Activated T-cell treated with anti-CD3 and anti-CD28 coated beads, Interleukin-2, amount 50 U/mL, for 24 hours (primary cell): ENCODE data around the gene ABHD2.
A peak's percentile ranks its signal among the peaks of the same experiment; 100 is the strongest.
"Not testable (repeated sequence)": the region's sequence is repeated elsewhere in the genome, so short reads cannot be mapped to it uniquely, and the experiment has no call there.

Experiments
- DNase-seq: peaks from one replicate; pipeline ENCODE4 v3.0.0-alpha.2; 2020
- H3K27ac Mint-ChIP-seq: 2 replicates; pipeline ENCODE4 v1.8.0; 2020; ENCODE audit warnings: mild to moderate bottlenecking, mixed read lengths
- H3K27me3 Mint-ChIP-seq: 2 replicates; pipeline ENCODE4 v1.8.0; 2020; ENCODE audit warnings: mixed read lengths
- H3K36me3 Mint-ChIP-seq: 2 replicates; pipeline ENCODE4 v1.8.0; 2020; ENCODE audit warnings: low read depth, mixed read lengths
- H3K4me1 Mint-ChIP-seq: 2 replicates; pipeline ENCODE4 v1.8.0; 2020; ENCODE audit warnings: low read depth, mixed read lengths
- H3K4me3 Mint-ChIP-seq: 2 replicates; pipeline ENCODE4 v1.8.0; 2020; ENCODE audit warnings: mild to moderate bottlenecking, moderate library complexity, mixed read lengths
- H3K9me3 Mint-ChIP-seq: 2 replicates; pipeline ENCODE4 v1.8.0; 2020; ENCODE audit warnings: mixed read lengths

ABHD2 gene

DNA sequence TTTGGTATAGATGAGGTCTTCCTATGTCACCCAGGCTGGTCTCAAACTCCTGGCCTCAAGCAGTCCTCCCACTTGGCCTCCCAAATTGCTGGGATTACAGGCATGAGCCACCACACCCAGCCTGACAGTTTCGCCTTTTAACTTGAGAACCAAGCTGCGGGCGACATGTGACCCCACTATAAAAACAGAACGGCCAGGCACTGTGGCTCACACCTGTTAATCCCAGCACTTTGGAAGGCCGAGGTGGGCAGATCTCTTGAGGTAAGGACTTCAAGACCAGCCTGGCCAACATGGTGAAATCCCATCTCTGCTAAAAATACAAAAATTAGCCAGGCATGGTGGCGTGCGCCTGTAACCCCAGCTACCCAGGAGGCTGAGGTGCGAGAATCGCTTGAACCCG, 52.9 kb downstream of the ABHD2 start:
- not testable (repeated sequence) for DNase-seq, H3K27ac Mint-ChIP-seq, H3K4me3 Mint-ChIP-seq, H3K9me3 Mint-ChIP-seq, H3K27me3 Mint-ChIP-seq
- Mint-ChIP-seq H3K4me1 (peaks cover 50% of the 10 kb centered on the region), H3K36me3 (peaks cover 65% of the 10 kb centered on the region)

DNA sequence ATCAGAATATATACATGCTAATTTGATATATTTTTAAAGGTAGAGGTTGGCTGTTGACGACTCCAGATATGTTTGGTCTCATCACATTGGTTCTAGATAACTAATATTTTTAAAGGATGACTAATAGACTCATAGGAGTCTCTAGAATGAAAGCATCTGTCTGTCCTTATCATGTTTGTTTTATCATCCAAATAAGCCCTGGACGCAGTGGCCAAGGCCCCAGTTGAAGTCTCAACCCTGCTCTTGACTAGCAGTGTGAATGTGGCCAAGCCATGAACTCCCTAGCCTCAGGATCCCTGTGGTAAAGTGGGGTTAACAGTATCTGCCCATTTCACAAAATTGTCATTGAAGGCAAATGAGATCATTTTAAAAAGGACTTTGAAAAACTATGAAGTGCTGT, 53.6 kb downstream of the ABHD2 start:
- H3K4me3 Mint-ChIP-seq: no peak overlapping the region
- H3K27ac Mint-ChIP-seq: no peak overlapping the region
- H3K4me1 Mint-ChIP-seq: peaks cover 42% of the 10 kb centered on the region
- peaks cover 58% of the 10 kb centered on the region for H3K36me3 Mint-ChIP-seq
- DNase-seq: no peak
- no peaks in the 10 kb centered on the region for H3K9me3 Mint-ChIP-seq
- H3K27me3 Mint-ChIP-seq: no peaks in the 10 kb centered on the region

GRCh38 chr15:89142423-89142822, 54.2 kb downstream of the ABHD2 start:
- H3K4me1 Mint-ChIP-seq: peaks cover 37% of the 10 kb centered on the region
- no peak overlapping the region for H3K27ac Mint-ChIP-seq

DNA sequence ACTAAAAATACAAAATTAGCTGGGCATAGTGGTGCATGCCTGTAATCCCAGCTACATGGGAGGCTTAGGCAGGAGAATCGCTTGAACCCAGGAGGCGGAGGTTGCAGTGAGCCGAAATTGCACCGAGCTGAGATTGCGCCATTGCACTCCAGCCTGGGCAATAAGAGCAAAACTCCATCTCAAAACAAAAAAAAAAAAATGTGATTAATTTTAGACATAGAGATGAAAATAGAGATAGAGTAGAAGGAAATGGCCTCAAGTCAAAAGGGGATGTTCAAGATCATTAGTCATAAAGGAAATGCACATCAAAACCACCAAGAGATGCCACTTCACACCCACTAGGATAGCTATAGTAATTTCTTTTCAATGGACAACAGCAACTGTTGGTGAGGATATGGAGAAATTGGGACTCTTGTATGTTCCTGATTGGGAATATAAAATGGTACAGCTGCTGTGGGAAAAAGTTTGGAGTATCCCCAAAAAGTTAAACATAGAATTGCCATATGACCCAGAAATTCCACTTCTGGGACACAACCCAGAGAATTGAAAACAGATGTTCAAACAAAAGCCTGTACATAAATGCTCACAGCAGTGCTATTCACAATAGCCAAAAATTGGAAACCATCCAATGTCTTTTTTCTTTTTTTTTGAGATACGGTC, 55.4 kb downstream of the ABHD2 start:
- Mint-ChIP-seq H3K27ac (peak overlapping the region; percentile 76), H3K4me3 (no peak overlapping the region), H3K4me1 (peaks cover 32% of the 10 kb centered on the region), H3K27me3 (no peaks in the 10 kb centered on the region), H3K36me3 (peaks cover 48% of the 10 kb centered on the region), H3K9me3 (no peaks in the 10 kb centered on the region)
- no peak for DNase-seq

More at GRCh38 chr15:89142423-89142822, 54.2 kb downstream of the ABHD2 start:
- Mint-ChIP-seq H3K36me3 (peaks cover 53% of the 10 kb centered on the region), H3K27me3 (no peaks in the 10 kb centered on the region), H3K9me3 (no peaks in the 10 kb centered on the region), H3K4me3 (no peak overlapping the region)
- no peak for DNase-seq

DNA sequence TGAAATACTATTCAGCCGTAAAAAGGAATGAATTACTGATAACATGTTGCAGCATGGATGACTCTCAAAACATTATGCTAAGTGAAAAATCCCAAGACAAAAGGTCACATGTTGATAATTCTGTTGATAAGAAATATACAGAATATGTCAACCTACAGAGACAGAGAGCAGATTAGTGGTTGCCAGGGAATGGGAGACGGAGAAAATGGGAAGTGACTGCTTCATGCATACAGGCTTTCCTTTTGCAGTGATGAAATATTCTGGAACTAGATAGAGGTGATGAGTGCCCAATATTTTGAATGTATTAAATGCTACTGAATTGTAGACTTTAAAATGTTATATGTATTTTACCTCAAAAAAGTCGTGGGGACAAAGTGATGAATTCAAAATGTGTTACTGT, 56.2 kb downstream of the ABHD2 start:
- H3K36me3 Mint-ChIP-seq: peaks cover 45% of the 10 kb centered on the region
- H3K27ac Mint-ChIP-seq: no peak overlapping the region
- H3K27me3 Mint-ChIP-seq: no peaks in the 10 kb centered on the region
- H3K9me3 Mint-ChIP-seq: no peaks in the 10 kb centered on the region
- no peak for DNase-seq
- peaks cover 30% of the 10 kb centered on the region for H3K4me1 Mint-ChIP-seq
- H3K4me3 Mint-ChIP-seq: no peak overlapping the region

GRCh38 chr15:89146366-89146765, 58.1 kb downstream of the ABHD2 start:
- DNase-seq: no peak
- no peaks in the 10 kb centered on the region for H3K9me3 Mint-ChIP-seq
- peaks cover 36% of the 10 kb centered on the region for H3K36me3 Mint-ChIP-seq
- H3K27ac Mint-ChIP-seq: no peak overlapping the region
- peaks cover 30% of the 10 kb centered on the region for H3K4me1 Mint-ChIP-seq
- H3K4me3 Mint-ChIP-seq: no peak overlapping the region
- no peaks in the 10 kb centered on the region for H3K27me3 Mint-ChIP-seq

- H3K27me3 Mint-ChIP-seq: no peaks in the 10 kb centered on the region
- DNase-seq: no peak
- no peaks in the 10 kb centered on the region for H3K9me3 Mint-ChIP-seq
- H3K27ac Mint-ChIP-seq: no peak overlapping the region
- H3K4me1 Mint-ChIP-seq: peaks cover 18% of the 10 kb centered on the region
- no peak overlapping the region for H3K4me3 Mint-ChIP-seq
- peaks cover 38% of the 10 kb centered on the region for H3K36me3 Mint-ChIP-seq
These were observed 59.9 kb downstream of the ABHD2 start for GRCh38 chr15:89148126-89148525.

DNA sequence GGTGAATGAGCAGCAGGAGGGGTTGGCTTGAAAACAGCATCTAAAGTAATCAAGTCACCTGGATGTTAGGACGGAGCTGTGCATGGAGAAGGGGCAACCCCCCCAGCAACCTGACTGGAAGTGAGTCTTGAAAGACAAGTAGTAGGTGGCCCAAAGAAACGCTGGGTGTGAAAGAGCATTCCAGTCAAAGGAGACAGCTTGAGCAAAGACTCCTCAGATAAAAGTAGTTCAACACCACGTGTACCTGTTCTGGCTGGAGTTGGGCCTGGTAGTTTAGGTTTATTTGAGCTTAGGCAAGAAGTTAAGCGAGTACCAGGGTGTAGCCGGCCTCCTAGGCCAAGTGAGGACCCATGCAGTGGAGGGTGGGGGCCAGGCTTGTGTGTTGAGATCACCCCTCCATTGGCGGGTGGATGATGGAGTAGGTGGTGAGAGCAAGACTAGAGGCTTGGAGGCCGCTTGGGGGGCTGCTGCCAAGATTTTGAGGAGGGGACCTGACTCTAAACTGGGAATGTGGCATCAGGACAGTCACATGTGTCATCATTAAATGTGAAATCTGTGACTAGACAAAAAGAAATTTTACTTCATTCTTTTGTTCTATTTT, 61.3 kb downstream of the ABHD2 start:
- H3K9me3 Mint-ChIP-seq: no peaks in the 10 kb centered on the region
- H3K4me3 Mint-ChIP-seq: no peak overlapping the region
- H3K4me1 Mint-ChIP-seq: peaks cover 6% of the 10 kb centered on the region
- no peaks in the 10 kb centered on the region for H3K27me3 Mint-ChIP-seq
- no peak for DNase-seq
- H3K27ac Mint-ChIP-seq: peak overlapping the region; percentile 47
- H3K36me3 Mint-ChIP-seq: peaks cover 42% of the 10 kb centered on the region

DNA sequence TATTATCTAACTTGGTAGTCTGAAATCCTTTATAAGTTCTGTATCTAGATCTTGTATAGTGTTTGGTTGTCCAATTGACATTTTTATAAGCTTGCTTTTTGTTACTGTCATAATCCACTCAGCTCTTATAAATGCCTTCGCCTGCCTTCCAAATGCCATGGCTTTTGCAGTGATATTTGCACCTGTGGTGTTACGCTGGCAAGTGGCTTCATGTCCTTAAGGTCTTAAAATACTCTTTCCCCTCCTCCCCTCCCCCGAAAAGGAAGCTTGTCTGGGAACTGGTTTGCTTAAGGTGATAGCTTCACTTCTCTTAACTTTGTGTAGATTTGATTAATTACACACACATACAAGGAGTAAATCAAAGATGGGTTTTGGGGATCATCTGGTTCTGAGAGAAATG, 62.0 kb downstream of the ABHD2 start:
- H3K27me3 Mint-ChIP-seq: no peaks in the 10 kb centered on the region
- no peak overlapping the region for H3K27ac Mint-ChIP-seq
- H3K9me3 Mint-ChIP-seq: no peaks in the 10 kb centered on the region

GRCh38 chr15:89150762-89151664, 62.8 kb downstream of the ABHD2 start:
- Mint-ChIP-seq H3K9me3 (no peaks in the 10 kb centered on the region), H3K4me1 (peaks cover 3% of the 10 kb centered on the region), H3K27me3 (no peaks in the 10 kb centered on the region), H3K4me3 (no peak overlapping the region), H3K27ac (no peak overlapping the region), H3K36me3 (peaks cover 46% of the 10 kb centered on the region)
- no peak for DNase-seq

More for the DNA sequence above, 62.0 kb downstream of the ABHD2 start:
- H3K4me1 Mint-ChIP-seq: peaks cover 6% of the 10 kb centered on the region
- peaks cover 47% of the 10 kb centered on the region for H3K36me3 Mint-ChIP-seq
- H3K4me3 Mint-ChIP-seq: no peak overlapping the region
- DNase-seq: no peak

GRCh38 chr15:89155122-89155521, 66.9 kb downstream of the ABHD2 start:
- no peaks in the 10 kb centered on the region for H3K27me3 Mint-ChIP-seq
- peaks cover 75% of the 10 kb centered on the region for H3K36me3 Mint-ChIP-seq
- no peak overlapping the region for H3K27ac Mint-ChIP-seq
- H3K4me1 Mint-ChIP-seq: peaks cover 4% of the 10 kb centered on the region
- no peaks in the 10 kb centered on the region for H3K9me3 Mint-ChIP-seq
- DNase-seq: no peak
- H3K4me3 Mint-ChIP-seq: no peak overlapping the region

DNA sequence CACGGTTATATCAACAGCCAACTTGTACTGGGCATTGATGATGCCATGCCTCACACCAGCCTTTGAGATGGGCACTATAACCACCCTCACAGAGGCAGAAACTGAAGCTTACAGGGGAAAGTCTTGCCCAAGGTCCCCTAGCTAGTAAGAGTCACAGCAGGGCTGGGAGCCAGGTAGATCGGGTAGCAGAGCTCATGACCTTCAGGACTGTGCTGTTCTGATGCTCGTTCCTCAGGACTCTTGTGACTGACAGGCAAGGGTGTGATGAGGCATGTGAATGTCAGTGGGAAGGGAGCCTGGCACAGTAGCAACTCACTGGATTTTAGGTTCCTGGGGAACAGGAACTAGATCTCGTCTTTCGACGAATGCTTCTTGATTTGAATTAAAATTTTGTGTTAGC, 67.4 kb downstream of the ABHD2 start:
- no peak overlapping the region for H3K27ac Mint-ChIP-seq
- H3K4me1 Mint-ChIP-seq: peaks cover 4% of the 10 kb centered on the region
- no peaks in the 10 kb centered on the region for H3K27me3 Mint-ChIP-seq
- H3K9me3 Mint-ChIP-seq: no peaks in the 10 kb centered on the region
- DNase-seq: no peak
- H3K4me3 Mint-ChIP-seq: no peak overlapping the region
- H3K36me3 Mint-ChIP-seq: peaks cover 81% of the 10 kb centered on the region

DNA sequence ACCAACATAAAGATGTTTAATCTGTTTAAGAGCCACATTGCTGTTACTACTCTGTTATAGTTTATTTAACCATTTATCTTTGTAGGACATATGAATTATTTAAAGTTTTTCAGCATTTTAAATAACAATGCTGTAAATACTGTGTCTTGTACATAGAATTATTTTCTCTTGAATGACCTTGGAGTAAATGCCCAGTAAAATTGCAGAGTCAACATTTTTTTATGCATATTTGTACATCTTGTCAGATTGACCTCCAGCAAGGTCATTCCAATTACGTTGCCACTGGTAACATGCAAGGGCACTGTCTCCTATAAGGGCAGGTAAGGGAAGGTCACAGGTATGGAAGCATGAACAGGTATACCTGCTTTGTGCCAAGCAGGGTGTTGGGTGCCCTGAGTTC, 68.8 kb downstream of the ABHD2 start:
- Mint-ChIP-seq H3K9me3 (no peaks in the 10 kb centered on the region), H3K4me3 (no peak overlapping the region), H3K4me1 (peaks cover 7% of the 10 kb centered on the region), H3K27me3 (no peaks in the 10 kb centered on the region), H3K36me3 (peaks cover 79% of the 10 kb centered on the region), H3K27ac (no peak overlapping the region)
- DNase-seq: no peak

DNA sequence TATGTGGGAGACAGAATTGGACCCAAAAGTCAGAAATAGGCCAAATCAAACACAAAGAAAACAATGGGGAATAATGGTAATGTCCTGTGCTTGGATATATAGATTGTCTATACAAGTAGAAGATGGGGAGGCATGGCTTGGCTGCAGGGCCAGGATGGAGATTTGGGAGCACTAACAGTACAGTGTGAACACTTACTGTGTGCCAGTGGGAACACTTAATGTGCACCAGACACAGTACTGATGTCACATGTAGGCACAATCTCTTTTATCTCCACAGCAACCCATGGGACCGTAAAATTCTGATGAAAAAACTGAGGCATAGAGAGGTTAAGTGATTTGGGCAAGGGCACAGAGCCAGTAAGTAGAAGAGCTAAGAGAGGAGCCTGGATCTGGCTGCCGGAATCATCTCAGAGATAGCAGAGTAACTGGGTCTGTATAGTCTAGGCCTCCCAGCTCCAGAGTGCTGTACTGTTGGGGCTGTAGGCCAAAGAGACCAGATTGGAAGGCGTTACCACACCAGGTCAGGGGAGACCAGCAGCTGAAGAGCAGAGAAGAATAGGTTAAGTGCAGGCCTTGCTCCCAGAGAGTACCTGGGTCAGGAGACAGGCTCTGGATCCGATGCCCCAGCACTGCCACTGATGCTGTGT, 69.8 kb downstream of the ABHD2 start:
- Mint-ChIP-seq H3K27me3 (no peaks in the 10 kb centered on the region), H3K4me3 (no peak overlapping the region), H3K4me1 (peaks cover 7% of the 10 kb centered on the region), H3K27ac (no peak overlapping the region), H3K36me3 (peaks cover 74% of the 10 kb centered on the region), H3K9me3 (no peaks in the 10 kb centered on the region)
- no peak for DNase-seq
